ENCODE data around the gene CRYZL1.

Gene CRYZL1

DNA sequence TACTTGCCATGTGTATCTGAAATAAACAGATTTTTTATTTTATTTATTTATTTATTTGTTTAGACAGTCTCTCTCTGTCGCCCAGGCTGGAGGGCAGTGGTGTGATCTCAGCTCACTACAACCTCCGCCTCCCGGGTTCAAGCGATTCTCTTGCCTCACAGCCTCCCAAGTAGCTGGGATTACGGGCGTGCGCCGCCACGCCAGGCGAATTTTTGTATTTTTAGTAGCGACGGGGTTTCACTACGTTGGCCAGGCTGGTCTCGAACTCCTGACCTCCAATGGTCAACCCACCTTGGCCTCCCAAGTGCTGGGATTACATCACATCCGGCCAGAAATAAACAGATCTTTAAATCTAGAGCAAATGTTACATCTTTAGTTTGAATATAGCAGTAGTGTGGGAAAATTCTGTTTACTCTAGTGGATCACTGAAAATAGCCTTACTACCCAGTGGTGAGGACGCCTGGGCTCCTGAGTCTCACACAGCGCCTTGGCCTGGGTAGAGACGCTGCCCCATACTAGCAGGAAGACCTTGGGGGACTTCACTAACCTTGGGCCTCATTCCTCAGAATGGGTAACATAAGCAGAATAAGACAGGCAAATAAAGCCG, 100.3 kb downstream of the CRYZL1 start:
- no peak for DNase-seq (ENCODE audit: low read depth)

GRCh38 chr21:33540711-33541104, 100.8 kb downstream of the CRYZL1 start:
- no peak for DNase-seq (ENCODE audit: low read depth)

GRCh38 chr21:33539616-33540015, 101.9 kb downstream of the CRYZL1 start:
- no peak for DNase-seq (ENCODE audit: low read depth)

Measured in HS-27A (cell line).